IPS DF 4.7 (cell line): ENCODE results near the gene RANGRF.

ENCODE experiments used
- DNase-seq: peaks from one replicate; pipeline ENCODE4 v3.0.0-alpha.2; 2013; ENCODE audit warnings: low spot score; ENCODE audit errors: extremely low read depth

The RANGRF gene

DNA sequence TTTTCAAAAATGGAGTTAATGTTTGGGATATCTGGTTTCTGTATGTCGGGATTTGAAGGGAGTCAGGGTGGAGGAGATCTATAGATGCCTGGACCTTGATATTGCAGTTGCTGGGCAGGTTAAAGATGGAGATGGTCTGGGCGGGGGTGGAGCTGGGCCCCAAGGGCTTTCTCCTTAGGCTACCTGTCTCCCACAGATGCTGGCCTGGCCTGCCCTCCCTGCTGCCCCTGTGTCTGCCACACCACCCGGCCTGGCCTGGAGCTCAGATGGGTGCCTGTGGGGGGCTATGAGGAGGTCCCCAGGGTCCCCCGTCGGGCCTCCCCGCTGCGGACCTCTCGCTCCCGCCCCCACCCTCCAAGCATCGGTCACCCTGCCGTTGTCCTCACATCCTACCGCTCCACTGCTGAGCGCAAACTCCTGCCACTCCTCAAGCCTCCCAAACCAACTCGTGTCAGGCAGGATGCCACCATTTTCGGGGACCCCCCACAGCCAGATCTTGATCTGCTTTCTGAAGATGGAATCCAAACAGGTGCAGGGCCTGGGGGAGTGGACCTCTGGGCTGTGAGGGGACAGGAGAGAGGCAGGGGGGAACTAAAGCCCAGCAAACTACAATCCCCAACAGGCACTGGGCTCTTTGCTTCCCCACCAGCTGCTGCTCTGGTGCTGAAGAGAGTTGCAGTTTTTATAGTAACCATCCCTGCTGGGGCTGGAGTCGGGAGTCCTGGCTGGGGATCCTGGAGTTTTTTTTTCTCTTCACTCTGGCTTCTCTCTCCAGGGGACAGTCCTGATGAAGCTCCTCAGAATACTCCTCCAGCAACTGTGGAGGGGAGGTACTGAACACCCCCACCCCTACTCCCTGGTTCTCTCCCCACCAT lies 24.5 kb downstream of the RANGRF start:
- DNase-seq, result no peak

DNA sequence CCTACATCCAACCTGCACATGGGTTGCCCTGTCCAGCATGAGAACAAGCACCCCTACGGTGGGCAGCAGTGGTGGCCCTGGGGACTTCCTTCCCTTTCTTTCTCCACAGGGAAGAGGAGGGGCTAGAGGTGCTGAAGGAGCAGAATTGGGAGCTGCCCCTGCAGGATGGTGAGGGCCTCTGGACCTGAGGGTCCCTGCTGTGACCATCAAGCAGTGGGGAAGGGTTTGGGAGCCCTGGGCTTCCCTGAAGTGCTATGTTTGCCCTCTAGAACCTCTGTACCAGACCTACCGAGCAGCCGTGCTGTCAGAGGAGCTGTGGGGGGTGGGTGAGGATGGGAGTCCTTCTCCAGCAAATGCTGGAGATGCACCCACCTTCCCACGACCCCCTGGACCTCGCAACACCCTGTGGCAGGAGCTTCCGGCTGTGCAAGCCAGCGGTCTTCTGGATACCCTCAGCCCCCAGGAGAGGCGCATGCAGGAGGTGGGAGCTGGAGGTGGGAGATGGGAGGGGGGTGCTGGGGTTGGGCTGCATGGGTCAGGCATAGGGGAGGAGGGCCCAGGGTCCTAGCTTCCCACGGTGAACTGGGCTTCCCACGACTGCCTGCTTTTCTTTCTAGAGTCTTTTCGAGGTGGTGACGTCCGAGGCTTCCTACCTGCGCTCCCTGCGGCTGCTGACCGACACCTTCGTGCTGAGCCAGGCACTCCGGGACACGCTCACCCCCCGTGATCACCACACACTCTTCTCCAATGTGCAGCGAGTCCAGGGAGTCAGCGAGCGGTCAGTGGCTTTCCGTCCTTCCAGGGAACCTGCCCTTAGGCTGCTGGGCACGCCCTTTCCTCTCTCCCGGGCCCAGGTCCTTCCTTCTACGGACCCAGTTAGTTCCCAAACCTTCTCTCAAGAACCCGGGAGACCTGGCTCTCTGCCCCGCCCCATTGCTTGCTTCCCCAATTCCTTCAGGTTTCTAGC lies 26.6 kb downstream of the RANGRF start:
- DNase-seq, result no peak

GRCh38 chr17:8315764-8316217 lies 27.3 kb downstream of the RANGRF start:
- DNase-seq, result no peak

GRCh38 chr17:8318010-8318935 lies 29.8 kb downstream of the RANGRF start:
- no peak for DNase-seq

GRCh38 chr17:8320262-8320661 lies 31.8 kb downstream of the RANGRF start:
- no peak for DNase-seq

GRCh38 chr17:8320990-8321389 lies 32.5 kb downstream of the RANGRF start:
- DNase-seq, result no peak

DNA sequence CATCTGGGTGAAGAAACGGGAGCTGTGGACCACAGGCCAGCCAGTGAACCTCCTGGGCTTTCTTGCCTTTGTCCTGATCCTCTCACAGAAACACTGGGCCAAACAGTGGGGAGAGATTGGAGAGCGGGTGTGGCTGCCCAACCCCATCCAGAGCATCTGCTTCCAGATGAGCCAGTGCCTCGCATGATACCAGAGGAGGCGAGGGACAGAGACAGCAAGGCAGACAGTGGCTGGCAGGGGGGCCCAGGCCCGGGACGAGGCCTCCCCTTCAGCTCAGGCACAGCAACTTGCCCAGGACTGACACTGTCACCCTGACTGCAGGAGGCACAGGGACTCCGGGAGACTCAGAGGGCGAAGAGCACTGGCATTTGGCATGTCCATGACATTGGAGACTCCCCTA lies 33.6 kb downstream of the RANGRF start:
- DNase-seq, result no peak

GRCh38 chr17:8324132-8324531 lies 35.7 kb downstream of the RANGRF start:
- DNase-seq, result no peak

- no peak for DNase-seq
Observed at GRCh38 chr17:8324923-8325322, 36.5 kb downstream of the RANGRF start.

GRCh38 chr17:8326511-8327302 lies 38.2 kb downstream of the RANGRF start:
- no peak for DNase-seq

DNA sequence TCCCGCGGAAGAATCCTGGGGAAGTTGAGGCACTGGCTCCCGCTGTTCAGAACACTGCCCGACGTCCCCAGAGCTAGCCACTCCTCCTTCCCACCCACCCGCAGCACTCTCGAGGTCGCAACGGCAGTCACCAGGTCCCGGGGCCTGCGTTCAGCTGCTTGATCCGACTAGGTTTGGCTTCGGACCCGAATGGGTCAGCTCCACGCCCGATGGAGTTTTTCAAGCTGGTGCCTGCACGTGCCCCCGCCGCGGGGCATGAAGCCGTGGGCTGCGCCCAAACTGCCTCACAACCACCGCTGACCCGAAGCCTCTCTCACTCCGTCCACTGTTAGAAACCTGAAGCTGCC lies 38.8 kb downstream of the RANGRF start:
- no peak for DNase-seq

GRCh38 chr17:8332128-8332527 lies 43.7 kb downstream of the RANGRF start:
- no peak for DNase-seq

GRCh38 chr17:8332688-8333087 lies 44.2 kb downstream of the RANGRF start:
- no peak for DNase-seq

DNA sequence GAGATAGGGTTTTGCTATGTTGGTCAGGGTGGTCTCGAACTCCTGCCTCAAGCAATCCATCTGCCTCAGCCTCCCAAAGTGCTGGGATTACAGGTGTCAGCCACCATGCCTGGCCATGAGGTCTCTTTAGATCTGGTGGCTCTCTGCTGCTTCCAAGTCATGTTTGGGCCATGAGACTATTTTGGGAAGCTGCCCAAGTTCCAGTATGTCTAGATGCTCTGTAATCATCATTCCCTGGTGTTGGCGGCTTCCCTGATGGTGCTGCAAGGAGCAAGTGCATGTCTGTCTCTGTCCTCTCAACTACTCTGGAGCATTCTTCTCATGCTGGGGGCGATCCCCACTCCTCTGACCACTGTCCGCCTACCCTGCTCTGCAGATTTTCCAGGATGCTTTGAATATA lies 44.8 kb downstream of the RANGRF start:
- no peak for DNase-seq

GRCh38 chr17:8337802-8338752 lies 49.6 kb downstream of the RANGRF start:
- no peak for DNase-seq

DNA sequence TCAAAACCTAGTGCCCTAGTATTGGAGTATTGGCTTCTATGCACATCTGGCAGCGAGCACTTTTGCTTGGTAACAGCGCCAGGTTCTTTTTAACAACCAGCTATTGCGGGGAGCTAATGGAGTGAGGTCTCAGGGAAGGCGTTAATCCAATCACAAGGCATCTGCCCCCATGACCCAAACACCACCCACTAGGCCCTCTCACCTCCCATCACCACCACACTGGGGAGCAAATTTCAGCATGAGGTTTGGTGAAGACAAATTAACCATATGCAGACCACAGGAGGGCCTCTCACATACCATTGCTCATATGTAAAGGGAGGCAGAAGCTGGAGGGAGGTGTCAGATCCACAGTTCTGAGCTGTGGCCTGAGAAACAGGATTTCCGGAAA lies 50.3 kb downstream of the RANGRF start:
- DNase-seq, result no peak

DNA sequence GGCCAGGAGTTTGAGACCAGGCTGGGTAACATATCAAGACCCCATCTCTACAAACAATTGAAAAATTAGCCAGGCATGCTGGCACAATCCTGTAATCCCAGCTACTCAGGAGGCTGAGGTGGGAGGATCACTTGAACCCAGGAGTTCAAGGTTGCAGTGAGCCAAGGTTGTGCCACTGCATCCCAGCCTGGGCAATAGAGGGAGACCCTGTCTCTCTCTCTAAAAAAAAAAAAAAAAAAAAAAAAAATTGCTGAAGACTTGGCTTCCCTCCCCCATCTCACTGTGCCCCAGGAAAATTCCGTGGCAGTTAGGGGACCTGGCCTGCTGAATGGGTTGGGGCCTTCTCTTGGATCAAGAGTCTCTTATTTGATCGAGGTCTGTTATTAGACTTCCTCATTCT lies 51.1 kb downstream of the RANGRF start, which contains the start of gene ODF4:
ODF4 (plus strand) TSS at position 301 of the 400 bp plus-strand sequence. CDS start 212 bp downstream, outside the sequence.
- no peak for DNase-seq
